Measurements from ENCODE around the gene RAMP3.

GRCh38 chr7:45136106-45137060, 21.2 kb upstream of the RAMP3 start:
- TF ChIP-seq CTCF (conservative IDR thresholded peaks at IDR 0.05 in 1 of 2, IDR thresholded peaks at IDR 0.05 in 1 of 2; ENCODE audit: low read depth in 1 of 2, low read length in 2 of 2) (peak; percentile 89 to 92), EZH2 (IDR thresholded peaks at IDR 0.05; ENCODE audit: low read length, missing control alignments) (no peak)

All from fibroblast of lung (primary cell).